ENCODE results near the gene FBXW9. TPM values are rescaled to one million over a fixed set of nuclear protein-coding genes. Genes with fewer than 3 reads are reported as not detected.
A peak's percentile ranks its signal among the peaks of the same experiment; 100 is the strongest.
"Not testable (repeated sequence)": the region's sequence is repeated elsewhere in the genome, so short reads cannot be mapped to it uniquely, and the experiment has no call there.

The FBXW9 gene
- total RNA-seq, 1 donor from 2014 or later = 6.0 TPM

DNA sequence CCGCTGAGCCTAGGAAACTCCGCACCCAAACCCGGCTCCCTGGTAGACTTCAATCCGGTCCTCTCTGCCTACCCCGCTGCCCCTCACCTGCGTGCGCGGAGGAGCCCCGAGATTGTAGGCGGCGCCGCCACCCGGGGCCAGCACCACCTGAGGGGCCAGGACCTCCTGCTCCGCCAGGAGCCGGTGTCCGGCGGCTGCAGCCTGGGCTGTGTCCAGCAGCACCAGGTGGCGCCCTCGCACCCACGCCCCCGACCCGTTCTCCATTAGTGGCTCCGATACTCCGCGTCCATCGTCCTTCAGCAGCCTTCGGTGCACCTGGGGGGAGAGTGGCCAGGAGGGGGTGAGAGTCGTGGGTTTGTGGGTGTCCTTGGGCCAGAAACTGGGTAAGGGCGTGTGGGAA is 48.3 kb downstream of the FBXW9 start:
- Histone ChIP-seq H3K27me3 (ENCODE audit: low read depth) (no peaks in the 10 kb centered on the region), H3K36me3 (peaks cover 21% of the 10 kb centered on the region), H3K4me1 (peaks cover 12% of the 10 kb centered on the region), H3K4me3 (peak overlapping the region; percentile 40), H3K27ac (no peak overlapping the region), H3K9me3 (no peaks in the 10 kb centered on the region)
- ATAC-seq (peak; percentile 58 to 69), DNase-seq (no peak)
- TF ChIP-seq, protein P1, sequence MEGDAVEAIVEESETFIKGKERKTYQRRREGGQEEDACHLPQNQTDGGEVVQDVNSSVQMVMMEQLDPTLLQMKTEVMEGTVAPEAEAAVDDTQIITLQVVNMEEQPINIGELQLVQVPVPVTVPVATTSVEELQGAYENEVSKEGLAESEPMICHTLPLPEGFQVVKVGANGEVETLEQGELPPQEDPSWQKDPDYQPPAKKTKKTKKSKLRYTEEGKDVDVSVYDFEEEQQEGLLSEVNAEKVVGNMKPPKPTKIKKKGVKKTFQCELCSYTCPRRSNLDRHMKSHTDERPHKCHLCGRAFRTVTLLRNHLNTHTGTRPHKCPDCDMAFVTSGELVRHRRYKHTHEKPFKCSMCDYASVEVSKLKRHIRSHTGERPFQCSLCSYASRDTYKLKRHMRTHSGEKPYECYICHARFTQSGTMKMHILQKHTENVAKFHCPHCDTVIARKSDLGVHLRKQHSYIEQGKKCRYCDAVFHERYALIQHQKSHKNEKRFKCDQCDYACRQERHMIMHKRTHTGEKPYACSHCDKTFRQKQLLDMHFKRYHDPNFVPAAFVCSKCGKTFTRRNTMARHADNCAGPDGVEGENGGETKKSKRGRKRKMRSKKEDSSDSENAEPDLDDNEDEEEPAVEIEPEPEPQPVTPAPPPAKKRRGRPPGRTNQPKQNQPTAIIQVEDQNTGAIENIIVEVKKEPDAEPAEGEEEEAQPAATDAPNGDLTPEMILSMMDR (IDR thresholded peaks at IDR 0.05) = peak; percentile 15
- intact Hi-C loops (cut with DNase I) = no loop called here

DNA sequence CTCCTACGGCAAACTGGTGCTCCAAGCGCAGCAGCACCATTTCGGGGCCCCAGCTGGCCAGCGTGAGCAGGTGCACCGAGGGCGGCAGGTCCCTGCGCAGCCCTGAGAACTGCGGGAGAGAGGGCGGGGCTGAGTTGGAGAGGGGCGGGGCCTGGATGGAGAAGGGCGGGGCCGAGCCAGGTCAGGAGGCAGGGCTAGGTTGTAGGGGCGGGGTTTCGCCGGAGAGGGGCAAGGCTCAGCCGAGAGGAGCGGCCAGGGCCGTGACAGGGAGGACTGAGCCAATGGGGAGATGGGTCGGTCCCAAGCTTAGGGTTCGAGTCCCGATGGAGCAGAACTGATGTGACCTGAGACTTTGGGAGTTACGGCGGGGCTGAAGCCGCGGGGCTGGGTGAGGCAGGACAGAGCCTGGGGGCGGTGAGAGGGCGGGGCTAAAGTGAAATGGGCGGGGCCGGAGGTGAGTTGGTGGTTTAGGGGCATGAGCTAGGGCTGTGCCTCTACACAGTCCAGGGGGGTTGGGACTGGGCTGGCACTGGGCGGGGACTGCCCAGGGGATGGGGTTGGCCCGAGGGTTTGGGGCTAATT is 48.9 kb downstream of the FBXW9 start:
- Histone ChIP-seq H3K4me1 (peaks cover 12% of the 10 kb centered on the region), H3K9me3 (no peaks in the 10 kb centered on the region), H3K27me3 (ENCODE audit: low read depth) (no peaks in the 10 kb centered on the region), H3K4me3 (peak overlapping the region; percentile 40), H3K27ac (no peak overlapping the region), H3K36me3 (peaks cover 21% of the 10 kb centered on the region)
- TF ChIP-seq, protein P1 (IDR thresholded peaks at IDR 0.05) = no peak
- DNase-seq (peak; percentile 79), ATAC-seq (peak; percentile 95 to 97)
- intact Hi-C loops (cut with DNase I) = no loop called here

DNA sequence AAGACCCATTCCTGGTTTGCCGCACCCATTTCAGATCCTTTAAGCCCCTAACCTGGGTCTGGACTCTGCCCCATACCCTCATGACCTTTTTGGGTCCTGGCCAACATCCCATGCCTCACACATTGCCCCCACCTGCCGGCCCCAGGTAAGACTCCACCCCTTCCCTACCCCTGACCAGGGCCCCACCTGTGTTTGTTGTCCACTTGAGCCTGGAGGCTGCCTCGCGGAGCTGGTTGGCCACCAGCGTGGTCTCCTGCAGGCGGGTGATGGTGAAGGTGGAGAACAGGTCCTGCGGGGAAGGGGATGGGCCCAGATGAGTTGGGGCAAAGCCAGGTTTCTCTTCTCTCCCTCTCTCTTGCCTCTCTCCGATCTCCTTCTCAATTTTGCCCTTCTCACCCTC is 49.4 kb downstream of the FBXW9 start:
- intact Hi-C loops (cut with DNase I) = no loop called here
- TF ChIP-seq, protein P1 (IDR thresholded peaks at IDR 0.05) = no peak
- Histone ChIP-seq H3K27me3 (ENCODE audit: low read depth) (no peaks in the 10 kb centered on the region), H3K4me3 (peak overlapping the region; percentile 40), H3K4me1 (peaks cover 12% of the 10 kb centered on the region), H3K36me3 (peaks cover 18% of the 10 kb centered on the region), H3K9me3 (no peaks in the 10 kb centered on the region), H3K27ac (no peak overlapping the region)
- DNase-seq (no peak), ATAC-seq (peak; percentile 23 to 24)

DNA sequence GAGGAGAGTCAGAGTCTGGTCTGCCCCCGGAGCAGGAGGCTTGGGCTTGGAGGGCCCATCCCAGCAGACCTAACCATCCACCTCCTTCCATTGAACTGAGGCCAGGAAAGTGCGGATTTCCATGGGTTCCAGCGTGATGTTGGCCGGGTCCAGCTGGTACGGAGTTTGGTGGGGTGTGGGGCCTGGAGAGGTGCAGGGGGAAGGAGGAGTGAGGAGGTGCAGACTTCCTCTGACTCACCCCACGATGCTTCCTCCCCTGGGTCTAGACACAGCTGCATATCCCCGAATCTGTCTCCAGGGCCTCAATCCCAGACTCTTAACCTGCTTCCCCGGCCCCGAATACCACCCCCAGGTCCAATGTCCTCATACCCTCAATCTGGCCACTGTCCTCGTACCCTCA is 49.9 kb downstream of the FBXW9 start:
- H3K27me3 ChIP-seq (ENCODE audit: low read depth) = no peaks in the 10 kb centered on the region
- H3K36me3 ChIP-seq = peaks cover 13% of the 10 kb centered on the region
- TF ChIP-seq, protein P1 (IDR thresholded peaks at IDR 0.05) = no peak
- peaks cover 12% of the 10 kb centered on the region for H3K4me1 ChIP-seq
- H3K9me3 ChIP-seq = no peaks in the 10 kb centered on the region
- DNase-seq = no peak
- H3K27ac ChIP-seq = no peak overlapping the region
- no peak overlapping the region for H3K4me3 ChIP-seq
- ATAC-seq = no peak
- intact Hi-C loops (cut with DNase I) = no loop called here

DNA sequence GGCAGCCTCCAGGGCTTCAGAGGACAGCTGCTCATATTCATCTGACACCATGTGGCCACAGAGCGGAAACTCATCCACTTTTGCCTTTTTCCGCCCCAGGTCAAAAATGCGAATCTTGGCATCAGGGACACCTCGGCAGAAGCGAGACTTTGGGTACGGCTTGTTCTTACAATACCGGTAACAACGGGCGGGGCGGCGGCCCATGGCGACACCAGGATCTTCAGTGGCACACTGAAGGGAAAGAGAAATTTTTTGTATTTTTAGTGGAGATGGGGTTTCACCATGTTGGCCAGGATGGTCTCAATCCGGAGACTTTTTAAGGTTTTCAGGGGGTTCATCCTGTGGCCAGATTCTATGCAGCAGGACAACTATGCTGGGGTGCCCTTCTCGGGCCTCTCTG is 52.7 kb downstream of the FBXW9 start:
- H3K4me1 ChIP-seq = peaks cover 18% of the 10 kb centered on the region
- ATAC-seq; H3K9me3 ChIP-seq; DNase-seq; H3K4me3 ChIP-seq; intact Hi-C loops (cut with DNase I); H3K36me3 ChIP-seq; H3K27ac ChIP-seq; H3K27me3 ChIP-seq (ENCODE audit: low read depth): not testable (repeated sequence)

DNA sequence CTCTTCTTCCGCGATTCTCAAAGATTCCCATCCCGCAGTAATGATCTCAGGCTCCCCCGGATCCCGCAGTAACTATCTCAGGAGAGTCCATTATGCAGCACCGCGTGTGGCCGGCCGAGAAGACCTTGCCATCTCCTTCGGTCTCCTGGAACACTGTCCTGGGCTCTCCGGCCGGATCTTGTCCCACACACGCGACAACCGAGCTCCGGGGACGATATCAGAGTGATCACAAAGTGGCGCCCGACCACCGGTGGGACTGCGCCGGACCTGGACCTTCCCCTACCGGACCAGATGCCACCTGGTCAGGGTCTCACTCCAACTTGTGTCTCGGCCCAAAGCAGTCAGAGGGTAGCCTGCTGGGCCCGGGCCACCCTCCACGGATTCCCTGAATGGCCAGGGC is 53.9 kb downstream of the FBXW9 start:
- intact Hi-C loops (cut with DNase I) = no loop called here
- no peak for DNase-seq

More for the DNA sequence above, 53.9 kb downstream of the FBXW9 start:
- H3K27me3 ChIP-seq (ENCODE audit: low read depth) = no peaks in the 10 kb centered on the region
- H3K4me3 ChIP-seq = no peak overlapping the region
- H3K36me3 ChIP-seq = peaks cover 7% of the 10 kb centered on the region
- TF ChIP-seq, protein P1 (IDR thresholded peaks at IDR 0.05) = no peak
- no peak for ATAC-seq
- no peaks in the 10 kb centered on the region for H3K9me3 ChIP-seq
- peaks cover 8% of the 10 kb centered on the region for H3K4me1 ChIP-seq
- H3K27ac ChIP-seq = no peak overlapping the region
